Motor neuron (in vitro differentiated cells): ENCODE results near the gene SENP6. TPM values are rescaled to one million over a fixed set of nuclear protein-coding genes. Genes with fewer than 3 reads are reported as not detected.
A peak's percentile ranks its signal among the peaks of the same experiment; 100 is the strongest.

Source experiments
- ATAC-seq, 8 experiments: fragments of 200-7000 bp; cut with Tn5 transposase; replicated peaks in 6 of 8; 2 replicates each; pipeline ENCODE4 v1.8.0; 2021; ENCODE audit warnings: mild to moderate bottlenecking in 8 of 8, moderate library complexity in 8 of 8
- H3K27ac ChIP-seq, 2 donors: fragments of 250-450 bp; sonication (Bioruptor Pico); 2 replicates each; pipeline ENCODE4 v1.9.0; 2021; ENCODE audit warnings: antibody characterized with exemption in 2 of 2, mild to moderate bottlenecking in 2 of 2, moderate library complexity in 1 of 2
- H3K4me1 ChIP-seq, 2 donors: fragments of 250-450 bp; sonication (Bioruptor Pico); replicated peaks in 1 of 2; 2 replicates each; pipeline ENCODE4 v1.6.1; 2021; ENCODE audit warnings: antibody characterized with exemption in 2 of 2, mild to moderate bottlenecking in 2 of 2, moderate library complexity in 1 of 2
- H3K4me3 ChIP-seq, 5 donors: fragments of 250-450 bp; sonication (Bioruptor Pico); 2 replicates each; pipeline ENCODE4 v1.9.0; 2021; ENCODE audit warnings: antibody characterized with exemption in 5 of 5, mild to moderate bottlenecking in 5 of 5, moderate library complexity in 4 of 5
- in situ Hi-C, 9 experiments: fragments of 400-800 bp; cut with MboI; loops; one replicate each; pipeline ENCODE4 v1.15.0; 2021; ENCODE audit warnings: low sequenced_read_pairs in 9 of 9, low pct_unique_long_range_greater_than_20kb in 2 of 9; ENCODE audit not compliant: unreplicated experiment in 9 of 9
- total RNA-seq, 8 experiments: library from RNA; unstranded; fragments of 300-600 nt; gene quantifications; 2 replicates each; pipeline versions ENCODE4 v1.2.3 to v1.2.4, GENCODE V29; 2022

The SENP6 gene
- total RNA-seq, 8 experiments from 2014 or later = 56.6 to 136 (median 105) TPM

DNA sequence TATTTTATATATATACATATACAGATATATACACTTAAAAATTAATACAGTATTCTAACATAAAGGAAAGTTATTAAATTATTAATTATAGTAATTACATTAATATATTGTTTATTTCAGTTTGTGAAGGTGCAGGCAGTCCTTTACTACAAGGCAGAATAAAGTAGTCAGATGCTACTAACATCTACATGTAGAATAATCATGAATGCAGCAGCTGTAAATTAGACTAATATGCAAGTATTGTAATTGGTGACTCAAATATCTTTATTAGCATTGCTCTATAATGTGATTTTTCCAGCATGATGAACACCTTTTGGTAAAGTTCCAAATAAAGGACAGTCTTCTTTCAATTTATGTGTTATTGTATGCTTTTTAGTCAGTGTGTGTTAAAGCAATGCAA lies 164.7 kb downstream of the SENP6 start:
- ATAC-seq = peak in 3 of 8 experiments; percentile 40 to 60 (median 50)
- in situ Hi-C loops = no loop called here
- Histone ChIP-seq H3K27ac (no peak overlapping the region), H3K4me3 (no peak overlapping the region), H3K4me1 (no peaks in the 10 kb centered on the region)

Other genes starting within 250 kb of the SENP6 start
- 10 to 100 TPM in 1 of 8 experiments, 1 to 10 TPM in 4, under 1 TPM in 3; 0.27 to 10.8 (median 4.3) TPM for gene FILIP1, start 108.1 kb upstream of the SENP6 start, total RNA-seq
- 10 to 100 TPM; 14.8 to 30.3 (median 23.0) TPM for gene MYO6, start 147.4 kb downstream of the SENP6 start, total RNA-seq